D721Med (cell line): Measurements from ENCODE around the gene APLP1.
"Not testable (repeated sequence)": the region's sequence is repeated elsewhere in the genome, so short reads cannot be mapped to it uniquely, and the experiment has no call there.

Experiments
- DNase-seq: peaks from one replicate; pipeline ENCODE4 v3.0.0; 2011; ENCODE audit warnings: low spot score; ENCODE audit not compliant: insufficient read length
- FAIRE-seq: peaks from 2 replicates; lab custom pipeline; 2011; peaks lifted over from hg19 to GRCh38; lab: Jason Lieb, UNC
- CTCF ChIP-seq: IDR thresholded peaks from 2 replicates; pipeline ENCODE4 v1.5.1; 2012; ENCODE audit warnings: mild to moderate bottlenecking, control low read depth; ENCODE audit not compliant: insufficient read depth; ENCODE audit errors: missing control alignments

The APLP1 gene

GRCh38 chr19:35868172-35868822 lies at the start of gene APLP1:
Gene APLP1 (plus strand): TSS chr19:35868574. CDS start chr19:35868637, 63 bp downstream.
- FAIRE-seq (no peak), DNase-seq (no peak)
- TF ChIP-seq CTCF = no peak

GRCh38 chr19:35822579-35822978 lies 45.8 kb upstream of the APLP1 start:
- no peak for FAIRE-seq
- no peak for TF ChIP-seq CTCF
- DNase-seq = no peak

GRCh38 chr19:35824150-35824549 lies 44.2 kb upstream of the APLP1 start:
- FAIRE-seq (no peak), DNase-seq (no peak)
- TF ChIP-seq CTCF = no peak

GRCh38 chr19:35828692-35829301 lies 39.6 kb upstream of the APLP1 start:
- TF ChIP-seq CTCF = no peak
- FAIRE-seq (no peak), DNase-seq (no peak)

- no peak for DNase-seq
- FAIRE-seq = no peak
Observed at GRCh38 chr19:35830986-35831385, 37.4 kb upstream of the APLP1 start.

GRCh38 chr19:35832054-35832453 lies 36.3 kb upstream of the APLP1 start:
- FAIRE-seq = no peak
- no peak for TF ChIP-seq CTCF
- no peak for DNase-seq

More at GRCh38 chr19:35830986-35831385, 37.4 kb upstream of the APLP1 start:
- TF ChIP-seq CTCF = no peak

GRCh38 chr19:35833972-35834371 lies 34.4 kb upstream of the APLP1 start:
- FAIRE-seq (no peak), DNase-seq (no peak)
- no peak for TF ChIP-seq CTCF

- DNase-seq, FAIRE-seq: not testable (repeated sequence)
Observed at GRCh38 chr19:35836096-35836495, 32.3 kb upstream of the APLP1 start.
